ENCODE results near the gene HLA-DRA.

GRCh38 chr6:32442243-32442667 lies 2.6 kb downstream of the HLA-DRA start:
- no peak for TF ChIP-seq POLR2A (IDR thresholded peaks at IDR 0.05)
- no peak for TF ChIP-seq CTCF (IDR thresholded peaks at IDR 0.05)

Data from thyroid gland (tissue), 4 donors.